GM21447 (cell line): ENCODE measurements around the gene TMEM35B.

Experiments used
- ATAC-seq: cut with Tn5 transposase; IDR thresholded peaks from one replicate; pipeline ENCODE4 v1.9.1; 2021; ENCODE audit not compliant: unreplicated experiment

Gene TMEM35B

DNA sequence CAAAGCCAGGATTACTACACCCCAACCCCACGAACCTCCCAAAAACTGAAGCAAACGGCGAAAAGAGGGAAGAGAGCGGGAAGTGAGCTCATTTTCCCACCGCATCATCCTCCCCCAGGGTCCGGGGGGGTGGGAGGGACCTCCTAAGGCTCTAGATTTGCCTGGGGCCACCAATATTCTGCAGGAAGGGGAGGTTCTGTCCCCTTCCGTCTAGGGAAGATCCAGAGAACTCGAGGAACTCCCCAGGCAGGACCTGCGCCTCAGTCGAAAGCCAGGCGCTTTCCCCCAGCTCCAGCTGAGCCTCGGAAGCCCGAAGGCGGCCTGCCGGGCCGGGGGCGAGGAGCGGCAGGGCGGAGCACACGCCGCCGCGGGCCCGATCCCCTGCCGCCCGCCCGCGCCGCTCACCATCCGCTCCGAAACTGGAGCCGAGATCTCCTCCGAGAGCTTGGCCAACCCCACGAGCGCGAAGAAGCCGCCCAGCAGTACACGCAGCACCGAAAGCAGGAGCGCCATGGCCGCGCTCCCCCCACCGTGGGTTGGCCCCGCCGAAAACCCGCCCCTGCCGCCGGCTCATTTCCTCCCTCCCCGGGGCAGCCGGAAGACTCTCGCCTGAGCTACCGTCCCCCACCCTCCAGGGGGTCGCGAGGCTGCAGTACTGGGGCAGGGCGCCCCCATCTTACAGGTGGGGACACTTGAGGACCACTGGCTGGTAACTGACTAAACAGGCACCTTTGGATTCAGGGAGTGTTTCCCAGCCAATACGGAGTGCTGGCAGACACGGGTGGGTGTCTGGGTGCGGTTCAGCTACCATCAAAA, at the start of gene TMEM35B:
TMEM35B (minus strand) TSS at position 555 of the 816 bp plus-strand sequence; CDS start at position 513, 42 bp downstream.
- peak; percentile 68 for ATAC-seq

DNA sequence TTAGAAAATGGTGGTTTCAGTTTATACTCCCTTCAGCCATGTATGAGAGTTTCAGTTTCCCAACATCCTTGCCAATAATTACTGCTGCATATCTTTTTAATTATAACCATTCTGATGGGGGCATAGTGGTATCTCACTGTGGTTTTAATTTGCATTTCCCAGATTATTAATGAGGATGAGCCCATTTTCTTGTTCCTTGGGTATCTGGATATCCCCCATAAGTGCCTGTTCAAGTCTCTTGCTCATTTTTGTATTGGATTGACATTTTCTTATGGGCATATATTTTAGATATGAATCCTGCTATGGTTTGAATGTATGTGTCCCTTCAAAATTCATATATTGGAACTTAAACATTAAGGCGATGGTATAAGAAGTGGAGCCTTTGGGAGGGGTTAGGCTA, 48.2 kb upstream of the TMEM35B start:
- ATAC-seq = no peak

DNA sequence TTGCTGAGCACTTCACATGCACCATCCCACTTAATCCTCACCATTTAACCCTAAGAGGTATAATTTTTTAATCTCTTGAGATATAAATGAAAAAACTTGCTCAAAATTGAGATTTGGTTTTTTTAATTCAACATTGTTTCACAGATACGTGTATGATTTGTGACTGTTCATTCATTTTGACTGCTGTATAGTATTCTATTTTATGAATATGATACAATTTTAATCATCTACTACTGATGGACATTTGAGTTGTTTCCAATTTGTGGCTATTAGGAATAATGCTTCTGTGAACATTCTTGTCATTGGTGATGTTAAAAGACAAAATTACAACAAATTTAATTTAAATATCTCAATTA, 47.2 kb upstream of the TMEM35B start:
- ATAC-seq = no peak

DNA sequence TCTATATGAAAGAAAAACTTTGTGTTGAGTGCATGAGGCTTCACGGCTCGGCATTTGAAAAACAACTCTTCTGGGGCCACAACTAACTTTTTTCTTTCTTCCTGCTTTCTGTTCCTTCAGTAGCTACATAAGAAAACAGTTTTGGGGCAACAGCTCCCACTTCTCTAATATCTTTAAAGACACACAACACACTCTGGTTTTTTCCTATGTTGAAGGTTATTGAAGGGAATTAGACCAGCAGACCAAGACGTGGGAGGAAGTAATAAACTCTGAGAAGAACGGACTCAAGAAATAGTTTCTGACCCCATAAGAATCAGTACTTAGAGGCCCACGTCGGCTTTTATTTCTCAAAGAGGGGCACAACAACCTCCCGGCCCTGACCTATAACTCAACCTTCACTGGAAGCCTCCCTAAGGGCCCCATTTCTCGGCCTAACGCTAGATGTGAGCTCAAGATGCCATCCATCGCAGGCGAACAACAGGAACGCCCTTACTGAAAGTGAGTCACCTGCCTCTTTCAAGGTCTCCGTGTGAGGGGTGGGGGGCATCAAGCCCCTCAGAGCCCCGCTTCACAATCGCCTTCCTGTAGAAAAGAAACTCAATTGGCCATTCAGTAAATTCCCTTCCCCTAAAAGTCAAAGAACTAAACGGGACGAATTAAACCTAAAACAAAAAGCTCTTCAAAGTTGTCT, 45.8 kb upstream of the TMEM35B start:
- no peak for ATAC-seq

DNA sequence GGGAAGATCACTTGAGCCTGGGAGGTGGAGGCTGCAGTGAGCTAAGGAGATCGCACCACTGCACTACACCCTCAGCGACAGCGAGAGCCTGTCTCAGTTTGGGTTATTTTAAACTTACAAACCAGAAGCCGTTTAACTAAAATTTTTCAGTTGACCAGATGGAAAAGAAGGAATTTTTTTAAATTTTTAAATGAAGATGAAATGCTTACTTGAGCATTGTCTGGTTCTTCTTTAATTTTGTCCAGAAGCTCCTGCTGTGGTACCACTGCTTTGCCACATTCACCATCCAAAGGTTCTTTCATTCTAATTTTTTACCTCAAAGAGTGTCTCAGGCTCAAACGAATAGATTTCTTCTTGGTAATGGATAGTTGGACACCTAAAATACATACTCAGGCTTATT, 45.2 kb upstream of the TMEM35B start:
- ATAC-seq = no peak

DNA sequence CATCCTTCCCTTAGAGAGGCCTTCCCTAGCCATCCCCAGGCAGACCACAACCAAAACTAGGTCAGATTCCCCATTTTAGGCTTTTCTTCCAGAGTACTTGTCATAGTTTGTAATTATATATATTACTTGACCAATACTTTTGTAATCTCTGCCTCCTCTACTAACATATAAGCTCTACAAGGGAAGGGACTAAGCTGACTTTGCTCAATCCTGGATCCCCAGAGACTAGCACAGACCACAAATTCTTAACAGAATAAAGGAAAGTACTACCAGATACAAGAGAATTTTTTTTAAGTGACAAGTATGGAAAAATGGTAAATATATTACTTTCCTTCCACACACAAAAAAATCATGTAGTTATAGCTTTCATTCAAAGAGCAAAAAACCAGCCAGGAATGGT, 44.6 kb upstream of the TMEM35B start:
- no peak for ATAC-seq

DNA sequence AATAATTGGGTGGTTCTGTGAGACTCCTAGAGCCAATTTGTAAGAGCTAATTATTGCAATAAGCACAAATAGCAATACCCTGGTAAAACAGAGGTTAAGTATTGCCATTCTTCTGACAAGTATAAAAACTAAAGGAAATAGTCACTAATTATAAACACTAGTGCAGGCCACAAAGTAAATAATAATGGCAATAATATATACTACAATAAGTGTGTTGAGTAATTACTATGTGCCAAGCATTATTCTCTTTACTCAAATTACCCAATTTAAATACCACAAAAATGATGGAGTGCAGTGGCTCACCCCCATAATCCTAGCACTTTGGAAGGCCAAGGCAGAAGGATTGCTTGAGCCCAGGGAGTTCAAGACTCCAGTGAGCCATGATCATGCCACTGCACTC, 31.3 kb upstream of the TMEM35B start:
- ATAC-seq = no peak

DNA sequence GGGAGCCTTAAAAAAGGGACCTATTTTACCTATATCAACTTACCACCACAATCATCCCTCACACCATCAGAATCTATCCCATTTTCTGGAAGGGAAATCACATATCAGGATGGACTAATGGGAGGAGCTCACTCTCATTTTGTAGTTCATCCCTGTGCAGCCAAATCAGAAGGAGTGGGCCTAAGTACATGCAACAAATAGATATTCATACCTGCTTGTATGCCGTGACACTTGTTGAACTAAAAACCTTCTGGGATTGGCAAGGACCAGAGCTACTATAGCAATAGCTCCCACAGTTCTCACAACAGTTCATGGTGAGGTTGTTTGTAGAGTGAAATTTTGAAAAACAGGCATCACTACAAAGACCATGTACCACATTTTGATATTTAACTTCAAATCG, 29.3 kb upstream of the TMEM35B start:
- ATAC-seq = no peak

DNA sequence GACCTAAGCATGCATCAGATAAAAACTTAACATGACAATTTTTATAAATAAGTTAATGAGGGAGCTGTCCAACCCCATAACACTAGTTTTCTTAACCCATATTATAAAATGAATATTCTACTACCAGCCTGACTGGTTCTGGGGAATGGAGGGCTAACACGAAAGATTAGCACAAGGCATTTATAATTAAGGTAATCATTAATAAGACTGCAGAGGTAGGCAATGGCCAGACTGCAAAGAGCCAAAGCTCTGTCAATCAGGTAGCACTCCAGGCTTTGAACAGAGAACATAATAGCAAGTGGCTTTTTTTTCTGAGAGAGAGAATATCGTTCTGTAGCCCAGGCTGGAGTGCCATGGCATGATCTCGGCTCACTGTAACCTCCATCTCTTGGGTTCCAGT, 20.6 kb upstream of the TMEM35B start:
- ATAC-seq = no peak

DNA sequence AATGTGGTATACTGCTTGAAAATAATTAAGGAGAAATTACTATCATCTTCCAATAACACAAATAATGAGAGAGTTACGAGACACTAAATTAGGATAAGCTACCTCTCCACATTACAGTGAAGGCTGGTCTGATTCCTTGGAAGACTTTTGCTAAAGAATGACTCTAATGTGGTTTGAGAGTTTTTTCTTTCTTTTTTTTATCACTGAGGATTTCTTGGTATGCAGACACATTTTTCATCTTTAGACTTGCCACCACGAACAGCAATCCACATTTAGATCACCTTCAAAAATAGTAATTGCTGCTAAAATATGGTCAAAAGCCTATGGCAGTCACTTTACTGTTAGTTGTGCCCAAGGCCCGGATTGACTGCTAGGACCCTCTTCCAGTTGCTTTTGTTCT, 16.6 kb upstream of the TMEM35B start:
- no peak for ATAC-seq

DNA sequence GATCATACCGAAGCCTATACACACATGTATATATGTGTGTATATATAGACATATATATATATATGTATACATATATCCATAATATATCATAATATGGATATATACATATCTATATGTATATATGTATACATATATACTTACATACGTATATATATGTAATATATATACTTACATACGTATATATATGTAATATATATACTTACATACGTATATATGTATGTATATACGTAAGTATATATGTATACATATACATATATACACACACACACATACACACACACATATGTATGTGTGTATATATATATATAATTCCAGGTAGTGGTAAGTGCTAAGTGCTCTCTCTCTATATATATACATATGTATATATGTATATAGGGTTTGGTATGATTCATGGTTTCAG, 9.7 kb upstream of the TMEM35B start:
- ATAC-seq = no peak

DNA sequence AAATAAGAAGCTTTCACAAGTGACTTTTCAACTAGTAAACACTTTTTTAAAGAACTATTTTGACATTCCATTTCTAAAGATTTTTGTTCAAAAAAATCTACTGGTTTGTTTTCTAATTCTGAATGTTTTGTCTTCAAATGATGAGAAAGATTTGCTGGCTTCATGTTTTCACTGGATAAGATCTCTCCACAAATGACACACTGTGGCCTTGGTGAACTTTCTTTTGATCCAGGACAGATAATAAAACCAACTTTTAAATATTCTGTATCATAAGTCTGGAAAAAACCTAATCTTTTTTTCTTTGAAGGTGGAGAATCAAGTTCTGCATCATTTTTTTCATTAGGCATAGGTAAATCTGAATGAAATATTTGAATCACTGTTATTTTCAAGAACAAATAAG, 3.4 kb upstream of the TMEM35B start:
- no peak for ATAC-seq

DNA sequence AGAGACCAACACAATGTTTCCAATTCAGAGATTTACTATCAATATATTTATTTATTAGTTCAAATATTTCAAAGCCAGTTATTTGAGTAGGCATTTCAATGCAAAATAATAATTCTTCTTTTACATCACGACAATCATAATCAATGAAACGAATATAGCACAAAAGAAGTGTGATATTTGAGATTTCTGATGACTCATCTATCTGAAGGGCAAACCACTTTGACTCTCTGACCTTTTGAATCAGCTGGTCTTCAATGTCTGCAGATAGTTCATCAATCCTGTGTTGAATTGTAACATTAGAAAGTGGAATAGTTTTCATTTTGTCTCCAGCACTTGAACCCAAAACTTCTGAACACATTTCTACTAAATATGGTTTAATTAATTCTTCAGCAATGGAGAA, 3.0 kb upstream of the TMEM35B start:
- no peak for ATAC-seq

DNA sequence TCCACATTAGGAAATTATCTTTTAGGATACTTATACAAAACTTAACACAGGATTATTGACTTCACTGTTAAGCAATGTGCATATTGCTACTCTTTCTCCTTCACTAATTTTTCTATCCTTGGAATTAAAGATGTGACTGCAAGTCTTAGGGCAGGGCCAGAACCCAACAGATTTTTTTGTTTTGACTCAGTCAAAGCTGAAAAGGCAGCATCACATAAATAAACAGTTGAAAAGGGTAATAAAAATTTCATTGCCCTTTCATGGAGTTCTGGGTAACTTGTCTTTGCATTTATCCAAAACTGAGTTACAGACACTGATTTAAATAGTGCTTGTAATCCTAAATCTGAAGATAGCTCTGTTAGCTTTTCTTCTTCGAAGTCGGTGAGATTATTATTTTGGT, 1.9 kb upstream of the TMEM35B start:
- no peak for ATAC-seq

DNA sequence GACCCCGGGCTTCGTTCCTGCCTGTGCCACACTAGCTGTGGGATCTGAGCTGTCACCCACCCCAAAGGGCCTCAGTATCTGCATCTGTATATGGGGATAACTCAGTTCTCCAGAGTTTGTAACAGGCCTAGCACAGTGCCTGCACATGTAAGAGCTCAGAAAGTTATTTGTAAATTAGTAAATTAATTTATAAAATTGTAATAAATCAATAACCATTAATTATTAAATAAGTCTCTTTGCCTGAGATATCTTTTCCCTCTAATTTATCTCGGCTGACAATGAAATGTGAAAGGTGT, 410 bp upstream of the TMEM35B start:
- peak; percentile 11 for ATAC-seq

DNA sequence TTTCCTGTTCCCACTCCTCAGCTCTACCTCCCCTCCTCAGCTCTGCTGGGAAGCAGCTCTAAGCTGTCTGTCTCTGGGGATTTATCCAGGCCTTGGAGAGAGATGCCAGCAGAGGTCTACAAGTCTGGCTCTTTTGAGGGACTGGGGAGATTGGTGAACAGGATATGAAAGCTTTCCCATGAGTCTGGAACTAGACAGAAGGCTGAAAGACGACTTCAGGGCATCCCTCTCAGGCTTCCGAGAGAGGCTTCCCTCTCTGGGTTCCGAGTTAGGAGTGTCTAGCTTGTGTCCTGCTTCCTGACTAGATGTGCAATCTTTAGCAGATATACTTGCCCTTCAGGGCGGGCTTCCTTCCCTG, 733 bp downstream of the TMEM35B start:
- peak; percentile 5 for ATAC-seq

DNA sequence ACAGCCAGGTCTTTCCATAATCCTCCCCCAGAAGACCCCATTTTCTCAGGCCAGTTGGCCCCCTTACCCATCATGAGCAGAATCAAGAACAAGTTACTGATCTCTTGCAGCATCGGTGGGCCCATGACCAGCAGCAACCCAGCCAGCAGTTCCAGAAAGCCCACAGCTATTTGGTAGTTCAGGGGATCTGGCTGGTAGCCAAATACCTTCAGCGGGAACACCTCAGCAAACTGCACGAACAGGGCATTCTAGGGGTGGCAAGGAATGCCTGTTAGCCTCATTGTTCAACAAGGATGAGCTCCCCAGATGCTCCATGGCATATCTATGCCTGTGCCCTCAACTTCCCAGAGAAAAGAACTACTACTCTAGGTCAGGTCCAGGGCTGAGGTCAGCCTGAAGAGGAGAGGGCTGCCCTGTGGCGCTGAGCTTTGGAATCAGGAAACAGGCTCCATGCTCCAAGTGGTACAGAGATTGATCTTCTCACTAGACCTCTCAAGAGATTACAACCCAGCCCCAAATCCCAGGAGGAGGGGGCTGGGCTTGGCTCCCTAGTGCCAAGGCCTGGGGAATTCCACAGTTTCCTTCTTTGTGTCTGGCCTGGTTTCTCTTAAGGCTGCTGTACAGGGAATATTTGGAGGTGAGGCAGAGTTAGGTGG, 1.3 kb downstream of the TMEM35B start:
- ATAC-seq = no peak

DNA sequence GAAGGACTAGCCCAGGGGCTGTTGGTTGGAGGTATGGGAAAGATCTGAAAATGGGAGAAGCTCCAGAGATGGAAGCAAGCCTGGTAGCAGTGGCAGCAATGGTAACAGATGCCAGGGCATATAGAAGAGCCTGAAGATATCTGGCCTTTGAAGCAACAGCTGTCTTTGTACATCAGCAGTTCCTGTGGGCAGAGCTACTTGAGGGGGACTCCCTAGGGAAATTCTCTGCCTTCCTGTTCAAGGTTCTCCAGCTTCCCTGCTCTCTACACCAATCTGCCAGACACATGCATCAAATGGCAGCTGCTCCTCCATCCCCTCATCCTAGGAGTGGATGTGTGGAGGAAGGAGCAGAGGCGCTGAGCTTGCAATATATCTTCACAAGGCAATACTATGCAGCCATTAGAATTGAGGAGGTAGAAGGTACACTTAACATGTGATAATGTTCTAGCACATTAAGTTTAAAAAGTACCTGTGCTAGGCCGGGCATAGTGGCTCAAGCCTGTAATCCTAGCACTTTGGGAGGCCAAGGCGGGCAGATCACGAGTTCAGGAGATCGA, 2.2 kb downstream of the TMEM35B start:
- no peak for ATAC-seq

DNA sequence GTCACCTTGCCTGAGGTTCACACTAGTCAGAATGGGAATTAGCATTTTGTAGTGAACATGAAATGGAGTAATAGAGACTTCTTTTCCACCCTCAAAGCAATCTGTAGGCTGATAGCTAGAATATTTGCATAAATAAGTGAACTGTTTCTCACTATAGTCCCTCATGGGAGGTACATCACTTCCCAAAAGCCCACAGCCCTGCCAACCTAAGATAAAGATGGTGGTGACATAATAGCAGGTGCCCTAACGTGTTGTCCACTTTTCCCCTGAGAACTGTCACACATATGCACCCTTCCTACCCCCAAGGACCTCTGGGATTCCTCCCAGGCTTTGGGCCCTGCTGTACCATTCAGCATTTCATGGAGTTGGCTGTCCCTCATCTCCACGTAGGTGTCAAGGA, 4.4 kb downstream of the TMEM35B start:
- ATAC-seq = no peak

DNA sequence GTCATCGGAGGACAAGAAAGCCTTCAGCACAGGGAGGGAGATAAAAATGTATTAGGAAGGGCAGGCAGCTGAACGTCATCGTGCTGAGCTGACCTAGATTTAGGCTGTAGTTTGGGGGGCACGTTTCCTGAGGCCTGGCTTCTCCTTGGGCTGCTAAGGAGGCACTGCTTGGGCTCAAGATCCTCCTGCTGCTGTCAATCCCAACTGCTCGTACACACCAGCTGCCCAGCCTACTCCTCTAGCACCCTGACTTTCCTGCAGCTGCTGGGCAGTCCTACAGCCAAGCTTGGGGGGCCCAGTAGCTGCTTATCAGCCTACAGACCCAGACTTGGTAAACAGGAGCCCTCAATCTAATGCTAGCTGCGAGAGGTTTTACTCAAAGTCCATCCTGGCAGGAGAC, 6.2 kb downstream of the TMEM35B start:
- no peak for ATAC-seq

DNA sequence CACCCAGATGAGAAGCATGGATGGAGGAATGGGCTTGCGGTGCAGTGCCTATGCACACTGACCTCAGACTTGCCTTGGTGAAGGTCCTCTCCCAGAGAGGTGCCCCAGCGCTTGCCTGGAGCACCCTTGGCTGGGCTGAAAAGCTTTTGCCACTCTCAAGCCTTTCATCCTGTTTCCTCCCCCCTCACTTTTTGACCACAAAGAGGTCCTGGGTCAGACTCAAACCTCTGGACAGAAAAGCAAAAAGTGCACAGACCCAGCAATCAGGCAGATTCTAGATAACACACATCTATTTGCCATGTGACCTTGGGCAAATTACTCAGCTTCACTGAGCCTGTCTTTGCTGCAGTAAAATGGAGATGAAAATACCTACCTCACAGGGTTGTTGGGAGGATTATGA, 7.3 kb downstream of the TMEM35B start:
- no peak for ATAC-seq

DNA sequence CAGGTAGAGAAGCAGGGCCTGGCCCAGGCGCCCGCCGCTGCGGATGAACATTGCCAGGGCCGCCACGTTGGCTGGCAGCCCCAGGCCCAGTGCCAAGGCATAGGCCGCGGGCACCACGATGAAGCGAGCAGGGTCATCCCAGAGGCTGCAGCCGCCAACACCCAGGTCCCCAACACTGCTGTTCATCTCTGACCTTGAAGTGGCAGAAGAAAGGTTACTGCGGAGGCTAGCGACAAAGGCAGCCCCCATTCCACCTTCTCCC, 8.0 kb downstream of the TMEM35B start:
- ATAC-seq = no peak
